Measurements from ENCODE around the gene MFAP3. TPM values are rescaled to one million over a fixed set of nuclear protein-coding genes. Genes with fewer than 3 reads are reported as not detected.

Gene MFAP3
- total RNA-seq, 6 donors from 2014 or later: 6.4 to 34.5 (median 25.6) TPM

- peaks cover 0 to 15% (median 4%) of the 10 kb centered on the region in 4 donors for H3K4me1 ChIP-seq
- no peaks in the 10 kb centered on the region for H3K27me3 ChIP-seq
- H3K9me3 ChIP-seq: no peaks in the 10 kb centered on the region
- no peak for ATAC-seq (ENCODE audit: low FRiP score in 2 of 2)
- H3K36me3 ChIP-seq: peaks cover 0 to 39% (median 0%) of the 10 kb centered on the region in 4 donors
- TF ChIP-seq EP300 (IDR thresholded peaks at IDR 0.05) (no peak), CTCF (IDR thresholded peaks at IDR 0.05) (no peak), POLR2AphosphoS5 (IDR thresholded peaks at IDR 0.05) (no peak), POLR2A (IDR thresholded peaks at IDR 0.05) (no peak)
- H3K4me3 ChIP-seq: no peak overlapping the region
- 90 to 96% methylated on average over 3 of the region's 3 CpGs for WGBS, 2 donors
- DNase-seq: no peak
- H3K27ac ChIP-seq: no peak overlapping the region
Observed at GRCh38 chr5:153999995-154000394, 38.8 kb upstream of the MFAP3 start.

DNA sequence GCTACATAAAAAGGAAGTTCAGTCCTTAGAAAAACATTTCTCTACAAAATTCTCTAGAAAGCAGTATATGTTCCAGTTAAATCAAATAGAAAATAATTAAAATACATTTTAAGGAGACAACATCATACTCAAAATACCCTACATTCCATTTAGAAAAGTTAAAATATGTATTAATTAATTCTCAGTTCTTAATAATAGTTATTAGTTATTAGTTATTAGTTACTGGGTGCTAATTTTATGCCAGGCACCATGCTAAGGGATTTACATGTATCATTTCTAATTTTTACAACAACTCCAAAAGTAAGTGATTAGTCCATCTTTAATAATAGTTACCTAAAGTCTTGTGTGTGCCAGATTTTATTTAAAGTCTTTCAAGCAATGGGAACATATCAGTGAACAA, 38.1 kb upstream of the MFAP3 start:
- Histone ChIP-seq H3K27me3 (no peaks in the 10 kb centered on the region), H3K36me3 (peaks cover 0 to 36% (median 0%) of the 10 kb centered on the region in 4 donors), H3K4me1 (peaks cover 0 to 15% (median 4%) of the 10 kb centered on the region in 4 donors), H3K27ac (no peak overlapping the region), H3K9me3 (no peaks in the 10 kb centered on the region), H3K4me3 (no peak overlapping the region)
- no peak for DNase-seq
- no peak for TF ChIP-seq EP300 (IDR thresholded peaks at IDR 0.05)
- TF ChIP-seq CTCF (IDR thresholded peaks at IDR 0.05): no peak
- TF ChIP-seq POLR2A (IDR thresholded peaks at IDR 0.05): no peak
- no peak for TF ChIP-seq POLR2AphosphoS5 (IDR thresholded peaks at IDR 0.05)
- no peak for ATAC-seq (ENCODE audit: low FRiP score in 2 of 2)

- peak; percentile 57 to 96 for TF ChIP-seq POLR2AphosphoS5 (IDR thresholded peaks at IDR 0.05)
- no peak for TF ChIP-seq POLR2A (IDR thresholded peaks at IDR 0.05)
- TF ChIP-seq CTCF (IDR thresholded peaks at IDR 0.05): no peak
- peak; percentile 42 to 95 (median 66) for TF ChIP-seq EP300 (IDR thresholded peaks at IDR 0.05)
- WGBS, 2 donors: 37 to 50% methylated on average over 4 of the region's 4 CpGs
- peaks cover 0 to 15% (median 4%) of the 10 kb centered on the region in 4 donors for H3K4me1 ChIP-seq
- ATAC-seq (ENCODE audit: low FRiP score in 2 of 2): peak; percentile 39 to 62
- H3K9me3 ChIP-seq: no peaks in the 10 kb centered on the region
- H3K27me3 ChIP-seq: no peaks in the 10 kb centered on the region
- peaks cover 0 to 24% (median 0%) of the 10 kb centered on the region in 4 donors for H3K36me3 ChIP-seq
- peak overlapping the region; percentile 27 to 80 (median 48) for H3K27ac ChIP-seq
- H3K4me3 ChIP-seq: no peak overlapping the region
- DNase-seq: no peak
Observed at GRCh38 chr5:154002093-154002492, 36.7 kb upstream of the MFAP3 start.

DNA sequence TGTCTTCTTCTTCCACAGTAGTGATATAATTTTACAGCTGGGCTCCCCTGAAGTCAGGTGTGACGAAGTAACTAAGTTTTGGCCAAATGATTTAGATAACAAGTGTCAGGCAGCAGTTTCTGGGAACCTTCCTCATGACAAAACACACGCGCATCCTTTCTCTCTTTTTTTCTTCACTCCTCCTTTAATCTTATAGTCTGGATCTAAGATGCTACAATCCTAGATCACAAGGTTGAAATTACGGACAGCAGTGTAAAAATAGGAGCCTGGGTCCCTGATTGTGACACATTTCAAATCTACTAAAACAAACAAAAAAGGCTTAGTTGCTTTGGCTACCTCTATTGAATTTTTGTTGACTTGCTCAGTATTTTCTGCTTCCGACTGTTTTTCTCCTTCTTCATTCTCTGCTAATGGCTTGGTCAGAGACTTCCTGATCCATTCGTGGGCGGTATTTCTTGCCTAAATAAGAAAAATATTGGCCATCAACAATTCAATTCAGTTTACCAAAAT, 36.2 kb upstream of the MFAP3 start:
- peaks cover 0 to 15% (median 4%) of the 10 kb centered on the region in 4 donors for H3K4me1 ChIP-seq
- DNase-seq: no peak
- peaks cover 0 to 19% (median 0%) of the 10 kb centered on the region in 4 donors for H3K36me3 ChIP-seq
- peak overlapping the region; percentile 27 to 80 (median 48) for H3K27ac ChIP-seq
- no peak for ATAC-seq (ENCODE audit: low FRiP score in 2 of 2)
- H3K9me3 ChIP-seq: no peaks in the 10 kb centered on the region
- WGBS, 2 donors: 81 to 87% methylated on average over 7 of the region's 7 CpGs
- H3K27me3 ChIP-seq: no peaks in the 10 kb centered on the region
- no peak for TF ChIP-seq CTCF (IDR thresholded peaks at IDR 0.05)
- no peak for TF ChIP-seq EP300 (IDR thresholded peaks at IDR 0.05)
- no peak for TF ChIP-seq POLR2A (IDR thresholded peaks at IDR 0.05)
- no peak overlapping the region for H3K4me3 ChIP-seq

DNA sequence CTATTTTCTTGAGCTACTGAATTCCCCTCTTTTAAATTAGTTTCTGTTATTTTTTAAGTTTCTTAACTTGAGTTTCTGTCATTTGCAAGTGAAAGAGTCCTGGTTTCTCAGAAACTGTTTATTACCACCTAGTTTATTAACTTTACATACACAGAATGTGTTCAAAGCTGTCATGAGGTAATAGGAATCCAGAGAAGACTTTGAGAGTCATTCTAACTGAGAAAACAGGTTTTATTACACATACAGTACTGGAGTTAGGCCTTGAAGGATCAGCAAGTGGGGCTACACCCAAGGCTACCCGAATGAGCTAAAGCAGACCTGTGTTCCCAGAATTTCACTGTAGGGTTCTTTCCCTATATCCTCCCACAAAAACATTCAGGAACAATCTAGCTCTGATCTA, 33.1 kb upstream of the MFAP3 start:
- no peak for DNase-seq
- TF ChIP-seq CTCF (IDR thresholded peaks at IDR 0.05): no peak
- TF ChIP-seq POLR2A (IDR thresholded peaks at IDR 0.05): no peak
- no peak for TF ChIP-seq POLR2AphosphoS5 (IDR thresholded peaks at IDR 0.05)
- TF ChIP-seq EP300 (IDR thresholded peaks at IDR 0.05): no peak

More for the DNA sequence above, 33.1 kb upstream of the MFAP3 start:
- H3K4me1 ChIP-seq: peaks cover 0 to 15% (median 4%) of the 10 kb centered on the region in 4 donors
- no peaks in the 10 kb centered on the region for H3K9me3 ChIP-seq
- no peaks in the 10 kb centered on the region for H3K27me3 ChIP-seq
- no peak overlapping the region for H3K27ac ChIP-seq
- peaks cover 0 to 12% (median 6%) of the 10 kb centered on the region in 4 donors for H3K36me3 ChIP-seq
- ATAC-seq (ENCODE audit: low FRiP score in 2 of 2): no peak
- H3K4me3 ChIP-seq: no peak overlapping the region
- 75 to 80% methylated on average over 1 of the region's 1 CpG for WGBS, 2 donors

Measured in upper lobe of left lung (tissue), 6 donors.